22Rv1 (cell line): ENCODE data around the gene HEATR1.

ENCODE experiments used
- H3K27ac ChIP-seq: fragments of 450-650 bp; 2 replicates; pipeline ENCODE4 v1.5.1; 2017
- ZFX ChIP-seq: fragments of 450-650 bp; IDR thresholded peaks from 2 replicates; pipeline ENCODE4 v1.6.1; 2017; ENCODE audit warnings: antibody characterized with exemption, borderline replicate concordance
- TF ChIP-seq, protein P1 (sequence below): fragments of 450-650 bp; IDR thresholded peaks from 2 replicates; pipeline ENCODE4 v1.5.1; 2017; ENCODE audit warnings: mild to moderate bottlenecking

The HEATR1 gene

DNA sequence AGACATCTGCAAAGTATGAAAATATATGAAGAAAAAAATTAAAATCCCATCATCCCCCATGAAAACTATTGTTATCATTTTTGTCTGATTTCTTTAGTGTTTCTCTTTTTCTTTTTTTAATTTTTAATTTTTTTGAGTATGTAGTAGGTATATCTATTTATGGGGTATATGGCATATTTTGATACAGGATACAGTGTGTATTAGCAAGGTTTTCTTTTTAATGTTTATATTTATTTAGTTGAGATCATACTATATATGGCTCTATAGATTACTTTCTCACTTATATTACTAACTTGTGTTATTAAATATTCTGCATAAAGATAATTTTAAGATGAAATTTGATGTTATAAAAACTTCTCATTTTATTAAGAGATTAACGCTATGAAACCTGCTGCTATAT is 69.1 kb downstream of the HEATR1 start:
- TF ChIP-seq, protein P1, sequence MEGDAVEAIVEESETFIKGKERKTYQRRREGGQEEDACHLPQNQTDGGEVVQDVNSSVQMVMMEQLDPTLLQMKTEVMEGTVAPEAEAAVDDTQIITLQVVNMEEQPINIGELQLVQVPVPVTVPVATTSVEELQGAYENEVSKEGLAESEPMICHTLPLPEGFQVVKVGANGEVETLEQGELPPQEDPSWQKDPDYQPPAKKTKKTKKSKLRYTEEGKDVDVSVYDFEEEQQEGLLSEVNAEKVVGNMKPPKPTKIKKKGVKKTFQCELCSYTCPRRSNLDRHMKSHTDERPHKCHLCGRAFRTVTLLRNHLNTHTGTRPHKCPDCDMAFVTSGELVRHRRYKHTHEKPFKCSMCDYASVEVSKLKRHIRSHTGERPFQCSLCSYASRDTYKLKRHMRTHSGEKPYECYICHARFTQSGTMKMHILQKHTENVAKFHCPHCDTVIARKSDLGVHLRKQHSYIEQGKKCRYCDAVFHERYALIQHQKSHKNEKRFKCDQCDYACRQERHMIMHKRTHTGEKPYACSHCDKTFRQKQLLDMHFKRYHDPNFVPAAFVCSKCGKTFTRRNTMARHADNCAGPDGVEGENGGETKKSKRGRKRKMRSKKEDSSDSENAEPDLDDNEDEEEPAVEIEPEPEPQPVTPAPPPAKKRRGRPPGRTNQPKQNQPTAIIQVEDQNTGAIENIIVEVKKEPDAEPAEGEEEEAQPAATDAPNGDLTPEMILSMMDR: no peak
- no peak overlapping the region for H3K27ac ChIP-seq

DNA sequence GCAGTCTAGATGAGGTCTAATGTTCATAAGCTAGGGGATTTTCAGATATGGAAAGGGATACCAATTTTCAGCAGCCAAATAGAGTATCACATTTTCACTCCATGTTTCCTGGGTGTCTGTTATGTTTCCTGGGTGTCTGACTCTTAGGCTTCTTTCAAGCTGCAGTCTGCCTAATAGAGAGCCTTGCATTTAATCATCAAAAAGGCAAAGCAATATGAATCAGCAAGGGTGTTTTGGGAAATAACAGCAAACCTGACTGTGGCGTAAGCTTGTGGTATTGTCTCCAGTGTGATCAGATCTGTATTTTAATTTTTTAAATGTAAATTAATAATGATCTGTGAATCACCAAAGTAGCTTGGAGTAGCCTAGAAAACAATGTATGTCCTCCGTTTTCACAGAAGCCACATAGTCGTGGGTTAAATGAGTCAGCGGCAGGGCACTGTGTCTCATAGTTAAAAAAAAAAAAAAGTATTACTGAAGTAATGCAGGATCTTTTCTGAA is 70.1 kb downstream of the HEATR1 start:
- no peak for TF ChIP-seq ZFX
- TF ChIP-seq, protein P1: no peak
- H3K27ac ChIP-seq: no peak overlapping the region

DNA sequence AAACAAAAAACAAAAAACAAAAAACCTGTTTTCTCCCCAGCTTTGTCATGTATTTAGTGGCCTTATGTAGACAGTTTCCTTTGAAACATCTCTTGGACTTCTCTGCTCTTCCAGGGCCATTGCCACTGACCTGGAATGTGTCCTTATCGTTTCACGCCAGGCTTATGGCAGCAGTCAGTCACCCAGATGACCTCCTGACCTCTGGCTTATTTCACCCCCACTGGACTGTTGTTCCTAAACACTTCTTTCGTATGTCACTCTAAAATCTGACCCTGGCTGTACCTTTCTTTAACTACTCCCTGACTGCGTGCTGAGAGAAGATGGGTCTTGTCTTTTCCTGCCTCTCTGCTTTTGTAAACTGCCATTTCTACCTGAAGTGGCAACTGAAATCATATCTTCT is 71.5 kb downstream of the HEATR1 start:
- no peak overlapping the region for H3K27ac ChIP-seq
- TF ChIP-seq, protein P1: no peak
- TF ChIP-seq ZFX: no peak

- no peak for TF ChIP-seq ZFX
- TF ChIP-seq, protein P1: no peak
Measured at GRCh38 chr1:236530959-236531358, 73.4 kb downstream of the HEATR1 start.

GRCh38 chr1:236530286-236530685 is 74.0 kb downstream of the HEATR1 start:
- TF ChIP-seq ZFX: no peak
- TF ChIP-seq, protein P1: no peak
- H3K27ac ChIP-seq: no peak overlapping the region

More at GRCh38 chr1:236530959-236531358, 73.4 kb downstream of the HEATR1 start:
- H3K27ac ChIP-seq: no peak overlapping the region

- TF ChIP-seq, protein P1: no peak
- TF ChIP-seq ZFX: no peak
- H3K27ac ChIP-seq: no peak overlapping the region
Measured at GRCh38 chr1:236526079-236526478, 78.2 kb downstream of the HEATR1 start.

- peak overlapping the region; percentile 83 for H3K27ac ChIP-seq
- TF ChIP-seq, protein P1: no peak
- no peak for TF ChIP-seq ZFX
Measured at GRCh38 chr1:236524895-236525184, 79.5 kb downstream of the HEATR1 start.
